Pons (tissue), 1 donor: ENCODE results near the gene FAIM2.

ENCODE experiments used
- DNase-seq: peaks from one replicate; pipeline ENCODE4 v3.0.0-alpha.2; 2016; ENCODE audit warnings: low spot score

The FAIM2 gene

GRCh38 chr12:49903700-49904423 is at the start of gene FAIM2:
TSS of gene FAIM2 (minus strand) at chr12:49903900. CDS start at chr12:49903792, 108 bp downstream.
- DNase-seq, result peak; percentile 75

- no peak for DNase-seq
Measured at GRCh38 chr12:49953151-49953550, 49.5 kb upstream of the FAIM2 start.

- DNase-seq, result no peak
Measured at GRCh38 chr12:49952391-49953055, 48.8 kb upstream of the FAIM2 start.

- no peak for DNase-seq
Measured at GRCh38 chr12:49951411-49952240, 47.9 kb upstream of the FAIM2 start.

GRCh38 chr12:49950273-49951251 is 46.9 kb upstream of the FAIM2 start, which contains the start of gene AQP2:
TSS of gene AQP2 (plus strand) at chr12:49950737. CDS start at chr12:49950831, 94 bp downstream.
- DNase-seq, result no peak

GRCh38 chr12:49949866-49950265 is 46.2 kb upstream of the FAIM2 start:
- no peak for DNase-seq

- no peak for DNase-seq
Measured at GRCh38 chr12:49948866-49949845, 45.5 kb upstream of the FAIM2 start.

GRCh38 chr12:49947593-49948226 is 44.0 kb upstream of the FAIM2 start:
- DNase-seq, result no peak

GRCh38 chr12:49946497-49946896 is 42.8 kb upstream of the FAIM2 start:
- no peak for DNase-seq

GRCh38 chr12:49946086-49946485 is 42.4 kb upstream of the FAIM2 start:
- DNase-seq, result no peak

- peak; percentile 66 for DNase-seq
Measured at GRCh38 chr12:49945394-49946080, 41.8 kb upstream of the FAIM2 start.

GRCh38 chr12:49944718-49945117 is 41.0 kb upstream of the FAIM2 start:
- DNase-seq, result no peak

- DNase-seq, result no peak
Measured at GRCh38 chr12:49944046-49944445, 40.3 kb upstream of the FAIM2 start.

GRCh38 chr12:49943625-49943960 is 39.9 kb upstream of the FAIM2 start:
- DNase-seq, result no peak

- no peak for DNase-seq
Measured at GRCh38 chr12:49942921-49943624, 39.4 kb upstream of the FAIM2 start.

- no peak for DNase-seq
Measured at GRCh38 chr12:49942512-49942893, 38.8 kb upstream of the FAIM2 start.

- DNase-seq, result no peak
Measured at GRCh38 chr12:49941556-49942511, 38.1 kb upstream of the FAIM2 start.
